Measurements from ENCODE around the gene PACSIN2. TPM values are rescaled to one million over a fixed set of nuclear protein-coding genes. Genes with fewer than 3 reads are reported as not detected.

The PACSIN2 gene
- total RNA-seq, 1 donor from 2014 or later: 93.7 TPM

GRCh38 chr22:42848941-42849550, 165.9 kb downstream of the PACSIN2 start:
- TF ChIP-seq CTCF (IDR thresholded peaks at IDR 0.05; ENCODE audit: unreplicated experiment): no peak
- Mint-ChIP-seq H3K9me3 (ENCODE audit: unreplicated experiment) (no peaks in the 10 kb centered on the region), H3K4me3 (ENCODE audit: unreplicated experiment) (no peak overlapping the region), H3K36me3 (ENCODE audit: low read depth, unreplicated experiment) (peaks cover 23% of the 10 kb centered on the region), H3K27ac (ENCODE audit: unreplicated experiment) (no peak overlapping the region), H3K4me1 (ENCODE audit: unreplicated experiment) (no peaks in the 10 kb centered on the region), H3K27me3 (ENCODE audit: unreplicated experiment) (no peaks in the 10 kb centered on the region)
- no peak for DNase-seq (ENCODE audit: low spot score)

GRCh38 chr22:42847110-42847509, 167.8 kb downstream of the PACSIN2 start:
- TF ChIP-seq CTCF (IDR thresholded peaks at IDR 0.05; ENCODE audit: unreplicated experiment): no peak
- no peak overlapping the region for H3K4me3 Mint-ChIP-seq (ENCODE audit: unreplicated experiment)
- H3K9me3 Mint-ChIP-seq (ENCODE audit: unreplicated experiment): no peaks in the 10 kb centered on the region
- no peaks in the 10 kb centered on the region for H3K4me1 Mint-ChIP-seq (ENCODE audit: unreplicated experiment)
- no peak for DNase-seq (ENCODE audit: low spot score)
- H3K36me3 Mint-ChIP-seq (ENCODE audit: low read depth, unreplicated experiment): peaks cover 32% of the 10 kb centered on the region
- H3K27me3 Mint-ChIP-seq (ENCODE audit: unreplicated experiment): no peaks in the 10 kb centered on the region
- H3K27ac Mint-ChIP-seq (ENCODE audit: unreplicated experiment): no peak overlapping the region

- Mint-ChIP-seq H3K27ac (ENCODE audit: unreplicated experiment) (no peak overlapping the region), H3K36me3 (ENCODE audit: low read depth, unreplicated experiment) (peaks cover 39% of the 10 kb centered on the region), H3K4me3 (ENCODE audit: unreplicated experiment) (no peak overlapping the region), H3K4me1 (ENCODE audit: unreplicated experiment) (no peaks in the 10 kb centered on the region), H3K9me3 (ENCODE audit: unreplicated experiment) (no peaks in the 10 kb centered on the region), H3K27me3 (ENCODE audit: unreplicated experiment) (no peaks in the 10 kb centered on the region)
- TF ChIP-seq CTCF (IDR thresholded peaks at IDR 0.05; ENCODE audit: unreplicated experiment): no peak
- DNase-seq (ENCODE audit: low spot score): no peak
Measured at GRCh38 chr22:42844756-42845155, 170.2 kb downstream of the PACSIN2 start.

GRCh38 chr22:42842658-42843370, 172.1 kb downstream of the PACSIN2 start:
- Mint-ChIP-seq H3K36me3 (ENCODE audit: low read depth, unreplicated experiment) (peaks cover 39% of the 10 kb centered on the region), H3K9me3 (ENCODE audit: unreplicated experiment) (no peaks in the 10 kb centered on the region), H3K4me3 (ENCODE audit: unreplicated experiment) (no peak overlapping the region), H3K27ac (ENCODE audit: unreplicated experiment) (no peak overlapping the region), H3K27me3 (ENCODE audit: unreplicated experiment) (no peaks in the 10 kb centered on the region), H3K4me1 (ENCODE audit: unreplicated experiment) (no peaks in the 10 kb centered on the region)
- TF ChIP-seq CTCF (IDR thresholded peaks at IDR 0.05; ENCODE audit: unreplicated experiment): no peak
- DNase-seq (ENCODE audit: low spot score): no peak

- H3K4me3 Mint-ChIP-seq (ENCODE audit: unreplicated experiment): no peak overlapping the region
- H3K27ac Mint-ChIP-seq (ENCODE audit: unreplicated experiment): no peak overlapping the region
- H3K4me1 Mint-ChIP-seq (ENCODE audit: unreplicated experiment): no peaks in the 10 kb centered on the region
- peaks cover 32% of the 10 kb centered on the region for H3K36me3 Mint-ChIP-seq (ENCODE audit: low read depth, unreplicated experiment)
- H3K9me3 Mint-ChIP-seq (ENCODE audit: unreplicated experiment): no peaks in the 10 kb centered on the region
- no peaks in the 10 kb centered on the region for H3K27me3 Mint-ChIP-seq (ENCODE audit: unreplicated experiment)
- DNase-seq (ENCODE audit: low spot score): no peak
- TF ChIP-seq CTCF (IDR thresholded peaks at IDR 0.05; ENCODE audit: unreplicated experiment): no peak
Measured at GRCh38 chr22:42841444-42841843, 173.5 kb downstream of the PACSIN2 start.

All from endothelial cell (in vitro differentiated cells).